Measurements from ENCODE around the gene CTNND2.

The CTNND2 gene

GRCh38 chr5:11459716-11460115 lies 444.5 kb downstream of the CTNND2 start:
- CTCF ChIA-PET, result no interaction called here
- DNase-seq (ENCODE audit: extremely low spot score), result no peak

GRCh38 chr5:11455505-11455904 lies 448.7 kb downstream of the CTNND2 start:
- TF ChIP-seq CTCF (IDR thresholded peaks at IDR 0.05; ENCODE audit: control extremely low read depth, extremely low read depth, low read depth, missing control alignments), result no peak
- DNase-seq (ENCODE audit: extremely low spot score), result no peak
- CTCF ChIA-PET, result interaction anchor here (1.2 kb wide), 1 partner anchor 15 kb away, joined by 3 read pairs; no protein-coding TSS in a partner anchor
- POLR2A ChIA-PET, result no interaction called here

More at GRCh38 chr5:11459716-11460115, 444.5 kb downstream of the CTNND2 start:
- POLR2A ChIA-PET, result no interaction called here
- no peak for TF ChIP-seq CTCF (IDR thresholded peaks at IDR 0.05; ENCODE audit: control extremely low read depth, extremely low read depth, low read depth, missing control alignments)

- CTCF ChIA-PET, result no interaction called here
- POLR2A ChIA-PET, result no interaction called here
- no peak for DNase-seq (ENCODE audit: extremely low spot score)
These were observed 451.4 kb downstream of the CTNND2 start for GRCh38 chr5:11452852-11453251.

DNA sequence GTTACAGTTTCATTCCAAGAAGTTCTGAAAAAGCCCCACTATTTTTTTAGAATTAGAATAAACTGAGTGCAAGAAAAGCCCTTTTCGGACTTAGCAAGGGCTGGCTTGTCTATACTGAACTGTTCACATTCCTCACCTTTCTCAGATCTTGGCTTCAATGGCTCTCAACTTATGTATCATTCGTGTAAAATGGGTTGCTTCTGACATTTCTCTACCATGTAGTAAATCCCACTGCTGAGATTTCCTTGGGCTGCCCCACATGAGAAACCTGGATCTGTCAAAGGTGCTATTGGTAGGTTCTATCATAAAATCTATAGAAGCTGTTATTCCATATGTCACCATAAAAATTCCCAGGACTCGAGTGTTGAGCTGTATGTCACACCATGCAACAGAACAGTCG lies 454.3 kb downstream of the CTNND2 start:
- no peak for TF ChIP-seq CTCF (IDR thresholded peaks at IDR 0.05; ENCODE audit: control extremely low read depth, extremely low read depth, low read depth, missing control alignments)
- ChIA-PET CTCF (no interaction called here), POLR2A (no interaction called here)
- DNase-seq (ENCODE audit: extremely low spot score), result no peak

More at GRCh38 chr5:11452852-11453251, 451.4 kb downstream of the CTNND2 start:
- TF ChIP-seq CTCF (IDR thresholded peaks at IDR 0.05; ENCODE audit: control extremely low read depth, extremely low read depth, low read depth, missing control alignments), result no peak

DNA sequence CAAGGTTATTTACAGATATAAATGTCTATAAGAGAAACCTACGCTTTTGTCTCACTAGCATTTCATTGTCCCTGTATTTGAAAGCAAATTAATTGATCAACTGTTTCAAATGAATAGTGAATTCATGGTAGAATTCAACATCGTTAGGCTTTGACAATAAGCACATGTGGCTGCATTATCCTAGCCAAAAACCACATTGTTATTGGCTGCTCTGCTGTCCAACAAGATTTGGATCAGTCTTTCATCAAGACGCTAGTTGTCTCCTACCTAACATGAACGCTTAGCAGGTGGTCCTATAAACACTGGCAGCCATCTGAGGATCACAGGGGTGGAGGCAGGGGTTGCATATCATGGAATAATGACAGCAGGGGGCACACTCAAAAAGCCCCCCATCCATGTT lies 455.0 kb downstream of the CTNND2 start:
- ChIA-PET POLR2A (no interaction called here), CTCF (no interaction called here)
- DNase-seq (ENCODE audit: extremely low spot score), result no peak
- no peak for TF ChIP-seq CTCF (IDR thresholded peaks at IDR 0.05; ENCODE audit: control extremely low read depth, extremely low read depth, low read depth, missing control alignments)

DNA sequence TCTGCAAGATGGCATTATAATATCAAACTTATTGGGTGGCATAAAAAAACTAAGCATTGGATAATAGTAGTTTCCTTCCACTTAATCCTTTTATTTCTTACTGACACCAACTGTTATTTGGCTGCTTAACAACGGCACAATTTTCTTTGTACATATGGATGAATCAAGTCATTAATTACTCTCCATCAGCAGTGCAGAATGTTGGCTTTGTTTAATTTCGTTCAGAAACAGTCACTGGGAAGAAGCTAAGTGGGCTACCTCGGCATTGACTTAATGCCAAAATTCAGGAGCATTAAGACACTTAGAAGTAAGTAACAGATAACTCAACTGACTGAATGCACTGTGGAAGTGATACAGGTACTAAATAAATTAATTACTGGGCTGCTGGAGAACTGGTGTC lies 460.4 kb downstream of the CTNND2 start:
- ChIA-PET CTCF (no interaction called here), POLR2A (no interaction called here)
- no peak for TF ChIP-seq CTCF (IDR thresholded peaks at IDR 0.05; ENCODE audit: control extremely low read depth, extremely low read depth, low read depth, missing control alignments)
- no peak for DNase-seq (ENCODE audit: extremely low spot score)

- TF ChIP-seq CTCF (IDR thresholded peaks at IDR 0.05; ENCODE audit: control extremely low read depth, extremely low read depth, low read depth, missing control alignments), result no peak
- no peak for DNase-seq (ENCODE audit: extremely low spot score)
- ChIA-PET POLR2A (no interaction called here), CTCF (no interaction called here)
These were observed 472.1 kb downstream of the CTNND2 start for GRCh38 chr5:11432116-11432515.
